HuH-7.5 (cell line): ENCODE data around the gene MYO7A.
"Not testable (repeated sequence)": the region's sequence is repeated elsewhere in the genome, so short reads cannot be mapped to it uniquely, and the experiment has no call there.

Experiments
- DNase-seq: peaks from one replicate; pipeline ENCODE4 v3.0.0; 2011; ENCODE audit warnings: low spot score

The MYO7A gene

DNA sequence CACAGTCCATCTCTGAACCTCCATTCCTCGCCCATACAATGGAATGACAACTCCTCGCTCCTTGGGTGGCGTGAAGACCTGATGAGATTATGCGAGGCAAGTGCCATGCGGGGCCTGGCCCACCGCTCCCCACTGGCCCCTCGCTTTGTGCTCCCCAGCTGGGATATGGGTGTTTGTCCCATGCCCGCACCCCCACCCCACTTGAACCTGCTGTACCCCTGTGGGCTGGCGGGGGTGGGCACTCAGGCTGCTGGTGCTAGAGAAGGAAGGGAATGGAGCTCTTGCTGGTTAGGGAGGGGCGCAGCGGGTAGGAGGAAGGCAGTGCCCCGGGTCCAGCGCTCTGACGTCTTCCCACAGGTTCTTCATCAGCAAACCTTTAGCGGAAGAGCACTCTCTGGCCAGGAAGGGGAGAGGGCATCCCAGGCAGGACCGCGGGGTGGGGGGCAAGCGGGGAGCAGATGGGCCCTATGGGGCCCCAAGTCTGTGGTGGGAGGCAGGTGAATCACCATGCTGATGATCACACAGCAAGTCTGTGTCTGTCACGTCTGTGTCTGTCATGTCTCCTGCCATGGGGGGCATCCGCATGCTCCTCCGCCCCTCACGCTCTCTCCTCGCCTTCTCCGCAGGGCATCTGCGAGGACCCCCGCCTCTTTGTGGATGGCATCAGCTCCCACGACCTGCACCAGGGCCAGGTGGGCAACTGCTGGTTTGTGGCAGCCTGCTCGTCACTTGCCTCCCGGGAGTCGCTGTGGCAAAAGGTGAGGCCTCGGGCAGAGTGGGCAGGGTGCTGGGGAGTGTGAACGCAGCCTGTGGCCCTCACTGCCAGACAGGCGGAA, 34.8 kb upstream of the MYO7A start:
- DNase-seq, result no peak

DNA sequence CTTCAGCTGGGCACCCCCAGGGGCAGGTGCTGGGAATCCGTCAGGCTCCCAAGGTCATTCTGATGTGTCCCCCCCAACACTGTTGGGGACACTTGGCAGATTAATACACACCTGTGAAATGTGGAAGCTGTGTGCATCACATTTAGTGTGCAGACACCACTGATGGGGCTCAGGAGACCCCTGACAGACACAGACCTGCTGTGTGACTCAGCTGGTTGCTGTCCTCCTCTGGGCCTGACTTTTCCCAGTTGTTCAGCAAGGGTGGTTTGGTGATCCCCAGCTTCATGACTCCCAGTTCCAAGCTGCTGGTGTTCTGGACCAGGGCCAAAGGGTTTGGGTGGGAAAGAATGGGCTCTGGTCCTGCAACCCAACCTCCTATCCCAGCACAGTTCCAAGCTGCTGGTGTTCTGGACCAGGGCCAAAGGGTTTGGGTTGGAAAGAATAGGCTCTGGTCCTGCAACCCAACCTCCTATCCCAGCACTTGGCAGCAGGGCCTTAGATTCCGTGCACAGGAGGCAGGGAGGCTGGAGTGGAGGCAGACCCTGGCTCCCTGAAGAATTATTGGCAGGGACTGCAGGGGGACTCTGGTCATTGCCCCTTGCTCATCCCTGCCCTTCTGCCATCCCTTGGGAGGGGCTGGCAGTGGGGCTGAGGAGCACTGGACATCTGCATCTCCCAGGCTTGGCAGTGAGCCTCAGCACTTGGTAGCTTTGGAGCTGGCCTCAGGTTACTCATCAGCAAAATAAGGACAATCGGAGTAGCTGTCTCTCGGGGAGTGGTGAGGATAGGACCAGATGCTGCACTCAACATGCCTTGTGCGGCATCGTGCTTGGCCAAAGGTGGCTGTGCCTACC, 33.8 kb upstream of the MYO7A start:
- DNase-seq, result no peak

DNA sequence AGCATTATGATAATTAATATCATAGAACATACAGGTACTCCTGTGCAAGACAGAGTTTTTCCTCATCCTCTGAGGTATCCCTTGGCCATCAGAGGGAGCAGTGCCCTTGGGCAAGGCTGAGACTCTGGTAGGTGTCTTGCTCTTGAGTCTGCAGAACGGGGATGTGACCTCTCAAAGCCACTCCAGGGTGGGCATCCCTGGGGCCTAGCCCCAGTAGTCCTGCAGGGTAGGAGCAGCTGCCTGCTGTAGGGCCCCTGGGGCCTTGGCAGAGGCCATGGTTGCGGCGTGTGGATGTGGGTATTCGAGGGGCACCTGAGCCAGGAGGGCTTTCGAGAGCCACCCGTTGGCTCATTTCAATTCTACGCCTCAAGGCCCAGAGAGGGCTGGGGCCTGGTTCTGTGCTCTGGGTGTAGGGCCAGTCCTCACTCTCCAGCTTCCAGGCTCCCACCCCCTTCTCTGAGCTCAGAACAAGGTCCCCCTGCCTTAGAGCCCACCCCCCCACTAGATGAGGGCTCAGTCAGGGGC, 33.1 kb upstream of the MYO7A start:
- DNase-seq, result no peak

DNA sequence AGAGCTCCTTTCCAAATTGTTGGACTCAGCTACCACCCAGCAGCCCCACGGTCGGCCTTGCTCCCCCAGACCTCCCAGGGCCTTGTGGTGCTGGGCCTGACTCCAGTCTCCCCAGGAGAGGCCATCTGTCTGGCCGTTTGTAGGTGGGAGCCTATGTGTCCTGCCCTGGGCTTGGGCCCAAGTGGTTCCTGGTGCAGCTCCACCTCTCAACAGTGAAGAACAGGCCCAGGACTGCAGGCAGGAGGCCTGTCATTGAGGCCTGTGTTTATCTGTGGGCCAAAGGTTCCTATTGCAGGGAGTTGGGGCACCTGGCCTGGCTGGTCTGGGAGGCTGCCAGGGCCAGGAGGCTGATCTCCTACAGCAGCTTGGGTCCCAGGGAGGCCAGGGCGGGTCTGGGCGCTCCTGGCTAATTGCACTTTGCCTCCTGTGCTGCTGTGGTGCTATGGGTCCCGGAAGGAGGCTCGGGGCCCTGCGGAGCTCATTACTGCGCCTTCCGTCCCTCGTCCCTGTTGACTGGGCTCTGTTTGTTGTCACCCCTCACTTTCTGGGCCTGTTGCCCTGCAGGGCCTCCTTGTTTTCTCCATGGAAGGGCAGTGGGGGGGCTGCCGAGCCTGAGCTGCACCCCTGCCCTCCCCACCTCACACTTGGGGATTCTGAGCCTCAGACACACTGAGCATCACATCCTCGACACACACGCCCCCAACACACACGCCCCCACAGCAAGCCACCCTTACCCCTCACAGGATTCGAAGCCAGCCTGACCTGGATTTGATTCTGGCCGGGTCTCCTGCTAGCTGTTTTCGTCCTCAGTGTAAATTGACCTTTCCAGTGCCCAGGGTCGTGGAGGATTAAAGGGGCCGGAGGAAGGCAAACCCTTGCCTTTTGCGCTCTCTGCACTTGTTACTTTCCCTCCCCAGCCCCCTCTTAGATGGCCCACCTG, 32.2 kb upstream of the MYO7A start:
- peak; percentile 59 for DNase-seq

DNA sequence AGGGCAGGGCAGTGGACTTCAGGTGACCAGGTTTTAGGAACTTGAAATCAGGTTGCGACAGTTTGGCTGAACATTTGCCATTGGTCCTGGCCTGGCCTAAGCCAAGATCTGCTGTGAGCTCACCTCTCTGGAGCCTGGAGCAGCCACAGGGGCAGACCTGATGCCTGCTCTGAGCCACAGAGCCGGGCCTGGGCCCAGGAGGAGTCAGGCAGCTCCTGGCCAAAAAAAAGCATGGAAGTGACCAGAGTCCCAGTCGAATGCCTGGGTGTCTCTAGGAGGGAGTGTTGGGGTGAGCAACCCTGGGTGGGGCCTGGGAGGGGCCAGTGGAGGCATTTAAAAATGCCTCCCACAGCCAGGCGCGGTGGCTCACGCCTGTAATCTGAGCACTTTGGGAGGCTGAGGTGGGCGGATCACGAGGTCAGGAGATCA, 31.4 kb upstream of the MYO7A start:
- no peak for DNase-seq

DNA sequence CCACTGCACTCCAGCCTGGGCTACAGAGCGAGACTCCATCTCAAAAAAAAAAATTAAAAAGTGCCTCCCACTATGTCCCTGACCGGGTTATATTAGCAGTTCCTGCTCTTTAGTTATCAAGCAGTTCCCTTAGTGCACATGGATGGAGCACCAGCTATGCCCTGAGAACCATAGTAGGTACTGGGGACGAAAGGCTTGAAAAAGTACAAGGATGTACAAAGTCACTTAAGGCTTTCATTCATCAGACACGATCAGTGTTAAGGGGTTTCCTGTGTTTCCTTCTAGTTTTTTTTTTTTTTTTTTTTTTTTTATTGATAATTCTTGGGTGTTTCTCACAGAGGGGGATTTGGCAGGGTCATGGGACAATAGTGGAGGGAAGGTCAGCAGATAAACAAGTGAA, 30.9 kb upstream of the MYO7A start:
- not testable (repeated sequence) for DNase-seq

DNA sequence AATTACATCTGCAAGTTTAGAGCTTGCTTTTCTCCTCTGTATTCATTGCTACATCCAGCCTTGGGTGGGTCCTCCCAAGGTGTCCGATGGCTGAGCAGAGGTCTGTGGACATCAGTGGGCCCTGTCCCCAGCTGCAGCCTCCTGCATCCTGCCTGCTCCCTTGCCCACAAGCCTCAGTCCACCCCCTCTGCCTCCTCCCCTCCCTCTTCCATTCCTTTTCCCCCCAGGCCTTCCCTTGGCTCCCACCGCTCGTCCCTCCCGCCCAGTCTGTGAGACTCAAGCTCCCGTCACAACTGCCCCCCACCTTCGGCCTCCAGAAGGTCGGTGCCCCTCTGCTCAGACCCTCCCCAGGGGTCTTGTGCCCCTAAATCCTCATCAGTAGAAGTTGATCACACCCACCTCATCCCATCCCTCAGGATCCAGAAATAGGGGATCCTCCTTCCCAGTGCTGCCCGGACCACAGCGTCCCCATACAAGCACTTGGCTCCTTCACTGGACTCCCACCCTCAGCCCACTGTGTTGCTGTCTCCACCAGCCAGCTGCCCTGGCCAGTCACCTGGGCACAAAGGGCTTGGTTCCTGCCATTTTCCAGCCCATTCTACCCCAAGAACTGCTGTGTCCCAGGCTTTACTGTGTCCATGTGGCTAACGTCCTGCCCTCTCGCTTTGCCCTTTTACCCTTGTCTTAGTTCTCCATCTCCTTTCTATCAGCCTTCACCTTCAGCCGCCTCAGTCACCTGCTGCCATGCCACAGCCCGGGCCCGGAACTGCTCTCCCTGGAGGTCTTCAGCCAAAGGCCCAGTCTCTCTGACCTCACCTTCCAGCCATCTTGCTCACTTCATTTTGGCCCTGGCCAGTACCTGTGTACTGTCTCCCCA, 27.6 kb upstream of the MYO7A start:
- DNase-seq, result no peak

DNA sequence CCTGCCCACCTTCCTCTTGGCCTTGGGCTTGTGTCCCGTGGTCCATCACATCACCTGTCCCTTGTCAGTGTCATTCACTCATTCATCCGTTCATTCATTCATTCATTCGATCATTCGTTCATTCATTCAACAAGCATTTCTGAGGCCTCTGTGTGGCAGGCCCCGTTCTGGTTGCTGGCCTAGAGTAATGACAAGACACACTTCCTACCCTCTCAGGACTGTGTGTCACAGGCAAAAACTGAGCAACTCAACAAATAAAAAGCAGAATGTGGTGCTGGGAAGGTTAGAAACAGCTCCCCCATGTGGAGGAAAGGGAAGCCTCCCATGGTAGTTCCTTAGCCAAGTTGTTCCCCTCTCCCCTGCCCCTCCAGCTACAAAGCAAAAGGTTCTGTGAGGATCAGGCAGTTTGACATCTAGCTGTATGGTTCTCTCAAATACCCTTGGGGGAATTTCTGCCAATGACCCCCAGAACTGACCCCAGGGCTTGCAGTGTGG, 27.0 kb upstream of the MYO7A start:
- no peak for DNase-seq

DNA sequence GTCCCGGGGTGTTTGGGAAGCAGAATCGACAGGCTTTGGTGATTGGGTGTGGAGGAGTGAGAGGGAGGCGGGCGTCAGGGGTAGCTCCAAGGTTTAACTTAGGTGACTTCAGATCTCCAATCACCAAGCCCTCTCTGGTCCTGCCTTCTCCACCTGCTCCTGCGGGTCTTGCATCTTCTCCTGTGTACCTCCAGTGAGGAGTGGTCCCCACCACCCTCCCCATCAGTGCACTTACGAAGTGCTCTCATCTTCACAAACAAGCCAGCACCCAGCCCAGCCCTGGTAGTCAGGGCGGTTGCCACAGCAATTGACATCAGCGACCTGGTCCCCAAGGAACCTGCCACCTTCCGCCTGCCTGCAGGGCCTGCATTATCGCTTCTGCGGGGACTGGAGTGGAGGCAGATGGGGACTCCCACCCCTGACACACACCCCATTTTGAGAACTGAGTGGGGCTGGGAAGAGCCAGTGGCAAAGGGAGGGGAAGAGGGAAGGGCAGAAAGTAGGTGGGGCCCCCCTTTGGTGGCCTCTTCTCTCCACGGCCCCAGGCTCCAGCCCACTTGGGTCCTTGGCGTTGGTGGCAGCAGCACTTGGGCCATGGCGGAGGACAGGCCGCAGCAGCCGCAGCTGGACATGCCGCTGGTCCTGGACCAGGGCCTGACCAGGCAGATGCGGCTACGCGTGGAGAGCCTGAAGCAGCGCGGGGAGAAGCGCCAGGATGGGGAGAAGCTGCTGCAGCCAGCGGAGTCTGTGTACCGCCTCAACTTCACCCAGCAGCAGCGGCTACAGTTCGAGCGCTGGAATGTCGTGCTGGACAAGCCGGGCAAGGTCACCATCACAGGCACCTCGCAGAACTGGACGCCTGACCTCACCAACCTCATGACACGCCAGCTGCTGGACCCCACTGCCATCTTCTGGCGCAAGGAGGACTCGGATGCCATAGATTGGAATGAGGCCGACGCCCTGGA, 25.5 kb upstream of the MYO7A start, which contains the start of gene OMP:
TSS of gene OMP (plus strand) at position 595 of the 965 bp plus-strand sequence. CDS start at position 595, 0 bp downstream.
- no peak for DNase-seq

DNA sequence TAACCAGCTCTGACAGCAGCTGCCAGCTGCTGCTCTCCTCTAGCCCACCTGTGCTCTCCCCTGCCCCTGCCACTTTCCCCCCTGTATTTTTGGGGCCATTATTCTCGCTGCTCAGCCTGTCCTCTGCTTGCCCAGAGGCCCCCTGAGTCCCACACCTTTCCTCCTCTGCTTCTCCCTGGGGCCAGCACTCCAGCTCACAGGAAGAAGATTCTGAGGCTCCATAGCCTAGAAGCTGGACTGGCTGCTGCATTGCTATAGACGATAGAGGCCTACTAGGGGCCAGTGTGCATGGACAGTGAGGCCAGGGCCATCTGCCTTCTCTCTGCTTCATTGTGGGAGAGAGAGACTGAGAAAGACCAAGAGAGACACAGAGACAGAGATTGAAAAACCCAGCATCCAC, 24.7 kb upstream of the MYO7A start:
- DNase-seq, result no peak

DNA sequence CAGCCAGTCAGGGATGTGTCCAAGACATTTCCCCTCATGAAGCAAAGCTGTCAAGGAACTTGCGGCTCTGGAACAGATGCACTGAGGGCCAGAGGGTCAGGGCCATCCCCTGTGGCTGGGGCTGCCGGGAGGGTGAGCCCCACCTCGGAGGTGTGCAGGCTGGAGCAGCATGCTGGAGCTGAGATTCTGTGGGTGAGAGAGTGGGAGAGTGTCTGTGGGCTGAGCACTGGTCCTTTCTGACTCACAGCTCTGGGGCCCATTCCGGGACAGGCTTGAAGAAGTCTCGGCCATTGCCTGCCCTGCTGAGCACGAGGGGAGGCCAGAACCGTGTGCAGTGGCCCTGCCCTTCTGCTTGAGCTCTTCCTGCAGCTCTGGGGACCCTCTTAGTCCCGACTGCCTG, 23.3 kb upstream of the MYO7A start:
- no peak for DNase-seq

DNA sequence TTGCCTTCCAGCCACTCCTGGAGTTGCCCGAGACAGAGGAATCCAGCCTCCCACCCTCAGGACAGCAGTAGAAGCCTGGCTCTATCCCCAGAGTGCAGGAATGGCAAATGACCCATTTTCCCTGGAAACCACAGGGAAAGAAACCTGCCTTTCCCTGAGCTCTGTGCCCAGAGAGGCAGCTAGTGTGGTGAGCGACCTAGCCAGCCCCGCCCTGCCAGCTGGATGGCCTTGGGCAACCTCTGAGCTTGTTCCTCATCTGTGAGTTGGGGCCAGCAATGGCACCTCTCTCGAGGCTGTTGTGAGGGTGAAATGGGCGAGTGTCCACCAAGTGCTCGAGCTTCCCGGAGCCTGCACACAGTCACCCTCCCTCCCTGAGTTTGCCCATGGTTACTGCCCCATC, 21.7 kb upstream of the MYO7A start:
- DNase-seq, result no peak

DNA sequence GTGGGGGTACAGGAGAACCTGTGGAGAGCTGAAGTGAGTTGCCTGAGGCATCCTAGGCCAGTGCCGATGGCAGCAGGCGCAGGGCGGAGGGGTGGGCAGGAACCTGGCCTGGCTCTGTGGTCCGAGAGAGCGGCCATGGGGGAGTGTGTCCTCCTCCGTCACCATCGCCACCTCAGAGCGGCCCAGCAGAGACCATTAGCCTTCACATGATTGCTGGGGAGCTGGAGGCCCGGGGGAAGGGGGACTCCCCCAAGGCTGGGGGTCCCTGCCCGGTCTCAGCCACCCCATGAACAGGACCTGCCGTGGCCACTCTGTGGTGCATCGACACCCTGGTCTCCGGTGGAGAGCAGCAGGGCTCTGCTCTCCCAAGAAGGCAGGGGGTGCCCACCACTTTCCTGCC, 21.3 kb upstream of the MYO7A start:
- no peak for DNase-seq

DNA sequence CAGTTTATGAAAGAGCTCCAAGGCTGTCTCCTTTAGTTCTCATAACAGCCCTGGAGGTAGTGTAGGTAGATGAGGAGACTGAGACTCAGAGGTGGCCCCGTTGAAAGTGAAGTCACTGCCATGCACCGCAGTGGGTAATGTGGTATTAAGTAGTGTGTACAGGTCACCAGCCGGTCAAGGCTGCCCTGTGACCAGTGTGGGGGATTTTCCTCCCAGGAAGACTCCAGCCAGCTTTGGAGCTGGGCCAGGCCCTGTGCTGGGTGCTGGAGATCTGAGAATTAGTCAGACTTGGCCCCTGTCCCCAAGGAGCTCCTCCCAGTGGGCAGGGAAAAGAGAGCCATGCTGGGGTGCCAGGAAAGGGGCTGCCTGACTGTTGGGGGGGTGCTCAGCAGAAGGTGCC, 20.1 kb upstream of the MYO7A start:
- DNase-seq, result no peak

DNA sequence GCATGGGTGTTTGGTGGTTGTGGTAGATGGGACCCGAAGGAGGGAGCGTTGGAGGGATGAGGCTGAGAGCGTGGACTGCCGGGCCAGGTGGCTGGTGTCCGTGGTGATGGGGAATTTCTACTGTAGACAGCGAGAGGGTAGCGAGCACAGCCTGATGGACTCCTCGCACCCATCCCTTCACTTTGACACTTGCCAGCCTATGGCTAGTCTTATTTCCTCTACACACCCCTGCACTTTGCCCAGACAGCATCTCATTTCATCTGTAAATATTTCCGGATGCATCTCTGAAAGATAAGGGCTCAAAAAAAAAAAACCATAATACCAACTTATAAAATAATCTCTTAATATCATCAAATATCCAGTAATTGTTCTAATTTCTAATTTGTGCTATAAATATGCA, 19.6 kb upstream of the MYO7A start:
- DNase-seq, result no peak

DNA sequence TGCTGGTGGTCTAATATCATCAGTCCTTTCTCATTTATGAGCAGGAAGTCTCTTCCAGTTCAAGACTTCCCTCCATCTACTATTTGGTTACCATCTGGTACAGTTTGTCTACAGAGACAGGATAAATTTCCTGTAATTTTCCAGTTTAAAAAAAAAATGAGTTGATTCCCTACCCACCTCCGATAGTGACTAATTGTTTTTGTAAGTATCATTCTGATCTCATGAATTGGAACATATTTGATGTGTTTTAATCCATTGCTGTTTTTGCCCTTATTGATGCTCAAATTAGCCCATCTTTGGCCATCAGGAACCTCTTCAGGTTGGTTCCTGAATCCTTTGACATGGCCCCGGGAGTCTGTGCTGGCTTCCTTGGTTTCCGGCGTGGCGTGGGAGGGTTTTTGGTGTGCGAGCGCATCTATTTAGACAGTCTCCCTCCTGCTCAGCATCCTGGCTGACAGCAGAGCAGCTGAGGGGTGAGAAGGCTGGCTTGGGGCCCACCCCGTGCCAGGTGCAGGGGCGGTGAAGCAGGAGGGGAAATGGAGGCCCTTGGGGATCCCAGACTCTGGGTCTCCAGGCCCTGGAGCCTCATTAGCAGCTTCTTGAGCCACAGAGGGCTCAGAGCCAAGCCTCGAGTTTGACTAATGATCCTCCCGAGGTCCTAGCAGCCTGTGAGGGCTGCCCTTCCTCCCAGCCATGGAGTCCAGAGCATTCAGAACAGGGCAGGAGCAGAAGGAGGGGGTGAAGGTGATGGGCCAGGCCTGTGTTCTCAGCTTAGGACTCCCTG, 18.6 kb upstream of the MYO7A start:
- no peak for DNase-seq

DNA sequence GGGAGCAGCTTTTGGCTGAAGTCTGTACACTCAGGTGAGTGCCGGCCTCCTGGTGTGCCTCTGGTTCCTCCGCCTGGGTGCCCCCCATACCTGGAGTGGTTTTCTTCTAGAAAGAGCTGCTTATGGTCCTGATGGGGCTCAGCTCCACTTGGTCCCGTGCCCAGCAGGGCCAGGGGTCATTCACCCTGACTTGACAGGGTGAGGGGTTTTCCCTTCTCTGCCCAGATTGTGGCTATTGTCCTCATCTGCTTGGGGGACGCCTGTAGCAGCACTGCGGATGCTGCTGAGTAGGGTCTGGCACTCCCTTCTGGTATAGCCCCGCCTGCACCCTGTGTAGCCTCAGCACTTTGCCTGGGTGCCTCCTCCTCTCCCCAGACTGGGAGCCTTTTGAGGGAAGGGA, 17.2 kb upstream of the MYO7A start:
- no peak for DNase-seq

DNA sequence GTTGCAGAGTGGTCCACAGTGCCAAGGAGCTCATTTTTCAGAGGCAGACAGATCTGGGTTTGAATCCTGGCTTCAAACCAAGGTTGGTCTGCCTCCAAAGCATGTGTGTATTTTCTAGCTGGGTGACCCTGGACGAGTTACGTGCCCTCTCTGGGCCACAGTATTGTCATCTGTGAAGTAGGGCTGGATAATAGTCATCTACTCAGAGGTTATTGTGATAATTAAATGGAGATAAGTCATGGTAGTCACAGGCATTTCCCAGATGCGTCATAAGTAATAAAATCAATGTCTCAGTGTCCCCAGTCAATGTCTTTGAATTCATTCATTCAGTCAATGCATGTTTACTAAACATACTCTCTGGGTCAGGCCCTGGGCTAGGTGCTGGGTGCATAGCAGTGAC, 16.8 kb upstream of the MYO7A start:
- DNase-seq, result no peak

DNA sequence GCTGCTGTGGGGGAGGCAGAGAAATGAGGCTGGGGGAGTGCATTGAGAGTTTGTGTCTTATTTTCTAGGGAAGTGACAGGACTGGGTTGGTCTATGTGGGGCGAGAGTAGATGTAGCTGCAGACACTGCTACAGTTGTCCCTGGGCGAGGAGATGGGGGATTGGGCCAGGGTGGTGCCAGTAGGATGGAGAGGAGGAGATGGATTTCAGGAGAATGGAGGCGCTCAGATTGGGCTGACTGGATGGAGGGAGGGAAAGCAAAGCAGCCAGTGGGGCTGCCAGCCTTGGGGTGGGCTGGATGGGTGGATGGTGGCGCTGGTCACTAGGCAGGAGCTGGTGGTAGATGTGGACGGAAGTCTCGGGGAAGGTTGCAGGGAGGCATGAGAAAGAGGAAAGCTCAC, 16.1 kb upstream of the MYO7A start:
- no peak for DNase-seq
